ENCODE measurements around the gene MRE11. TPM values are rescaled to one million over a fixed set of nuclear protein-coding genes. Genes with fewer than 3 reads are reported as not detected.

MRE11 gene
- total and polyA plus RNA-seq, 9 of the 15 experiments (the other 6 are each of a cell fraction or from before 2014, with no cell fraction given) = 18.3 to 45.2 (median 29.1) TPM

DNA sequence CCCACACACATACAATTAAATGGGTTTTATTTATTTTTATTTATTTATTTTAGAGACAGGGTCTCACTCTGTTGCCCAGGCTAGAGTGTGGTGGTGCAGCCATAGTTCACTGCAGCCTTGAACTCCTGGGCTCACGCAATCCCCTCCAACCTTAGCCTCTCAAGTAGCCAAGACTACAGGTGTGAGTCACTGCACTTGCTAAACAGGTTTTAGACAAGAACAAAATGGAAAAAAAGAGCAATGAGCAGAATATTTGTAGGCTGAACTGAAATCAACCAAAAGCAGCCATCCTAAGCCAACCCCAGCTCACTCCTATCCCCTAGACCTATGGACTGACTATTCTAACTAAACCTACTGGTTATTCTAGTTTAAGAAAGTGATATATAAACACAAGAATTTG, 37.8 kb downstream of the MRE11 start:
- no peak overlapping the region for H2AFZ ChIP-seq (ENCODE audit: low read depth, low read length)
- no peaks in the 10 kb centered on the region for H4K20me1 ChIP-seq (replicated peaks; ENCODE audit: control insufficient read depth, insufficient read depth, low read length)
- no peaks in the 10 kb centered on the region for H3K9me3 ChIP-seq (replicated peaks; ENCODE audit: control insufficient read depth, insufficient read depth, low read depth, low read length)
- intact Hi-C loops (cut with micrococcal nuclease) (no loop called here), in situ Hi-C loops (cut with MboI) (no loop called here)
- no peak for DNase-seq (ENCODE audit: extremely low read depth in 1 of 4, low spot score in 3 of 4)
- no peaks in the 10 kb centered on the region for H3K9me1 ChIP-seq (ENCODE audit: control insufficient read depth, insufficient read depth, low read length)
- H3K9ac ChIP-seq (ENCODE audit: insufficient read depth in 1 of 2, low read depth in 2 of 2, low read length in 2 of 2) = no peak overlapping the region
- no peak overlapping the region for H3K4me2 ChIP-seq (ENCODE audit: insufficient read depth, low read length)
- peaks cover 0 to 6% of the 10 kb centered on the region in 2 experiments; a peak in 2 of 5 replicates for H3K4me1 ChIP-seq (replicated peaks in 1 of 2; ENCODE audit: control insufficient read depth in 2 of 2, insufficient read depth in 2 of 2, low read length in 2 of 2)
- no peak overlapping the region for H3K27ac ChIP-seq (ENCODE audit: extremely low read depth, low read depth, low read length)
- H3K27me3 ChIP-seq (ENCODE audit: control insufficient read depth in 2 of 2, insufficient read depth in 2 of 2, low read length in 2 of 2) = no peaks in the 10 kb centered on the region
- no peak overlapping the region for H3K4me3 ChIP-seq
- no peaks in the 10 kb centered on the region for H3K79me2 ChIP-seq (ENCODE audit: control insufficient read depth, insufficient read depth, low read length)
- no peak for FAIRE-seq
- H3K36me3 ChIP-seq (ENCODE audit: control insufficient read depth, insufficient read depth, low read length) = peaks cover 28% of the 10 kb centered on the region; the same call in 2 of the 3 replicates
- 100% methylated on average over 1 of the region's 1 CpG for WGBS (ENCODE audit: insufficient coverage, low coverage, missing lambda C conversion rate)
- BruUV-seq (replicated peaks) = no TSS peak
- no peak for TF ChIP-seq GTF2F1 (IDR thresholded peaks at IDR 0.05; ENCODE audit: low read depth, low read length)
- TF ChIP-seq SAFB2 (IDR thresholded peaks at IDR 0.05; ENCODE audit: borderline replicate concordance, low read depth, low read length, severe bottlenecking) = no peak
- ATAC-seq = no peak
- ChIA-PET CTCF (ENCODE audit: low intra/inter-chr PET ratio) (no interaction called here), POLR2A (no interaction called here)

GRCh38 chr11:94454301-94454700, 39.3 kb downstream of the MRE11 start:
- H3K9me3 ChIP-seq (replicated peaks; ENCODE audit: control insufficient read depth, insufficient read depth, low read depth, low read length) = no peaks in the 10 kb centered on the region
- 96% methylated on average over 2 of the region's 2 CpGs for WGBS (ENCODE audit: insufficient coverage, low coverage, missing lambda C conversion rate)
- H4K20me1 ChIP-seq (replicated peaks; ENCODE audit: control insufficient read depth, insufficient read depth, low read length) = no peaks in the 10 kb centered on the region
- POLR2A ChIA-PET = no interaction called here
- no peak for DNase-seq (ENCODE audit: extremely low read depth in 1 of 4, low spot score in 3 of 4)
- no peaks in the 10 kb centered on the region for H3K27me3 ChIP-seq (ENCODE audit: control insufficient read depth in 2 of 2, insufficient read depth in 2 of 2, low read length in 2 of 2)
- H2AFZ ChIP-seq (ENCODE audit: low read depth, low read length) = no peak overlapping the region
- no peak overlapping the region for H3K4me2 ChIP-seq (ENCODE audit: insufficient read depth, low read length)
- no peak for FAIRE-seq
- H3K79me2 ChIP-seq (ENCODE audit: control insufficient read depth, insufficient read depth, low read length) = no peaks in the 10 kb centered on the region
- peaks cover 16% of the 10 kb centered on the region for H3K36me3 ChIP-seq (ENCODE audit: control insufficient read depth, insufficient read depth, low read length)
- H3K4me3 ChIP-seq = no peak overlapping the region
- H3K9ac ChIP-seq (ENCODE audit: insufficient read depth in 1 of 2, low read depth in 2 of 2, low read length in 2 of 2) = no peak overlapping the region
- intact Hi-C loops (cut with micrococcal nuclease) (no loop called here), in situ Hi-C loops (cut with MboI) (no loop called here)
- no peak for ATAC-seq
- H3K27ac ChIP-seq (ENCODE audit: extremely low read depth, low read depth, low read length) = no peak overlapping the region
- CTCF ChIA-PET (ENCODE audit: low intra/inter-chr PET ratio) = interaction anchor here (0.6 kb wide), 1 partner anchor 747 kb away, joined by 4 read pairs; no protein-coding TSS in a partner anchor
- H3K4me1 ChIP-seq (replicated peaks in 1 of 2; ENCODE audit: control insufficient read depth in 2 of 2, insufficient read depth in 2 of 2, low read length in 2 of 2) = peaks cover 0 to 6% of the 10 kb centered on the region in 2 experiments; a peak in 2 of 5 replicates
- BruUV-seq (replicated peaks) = no TSS peak
- H3K9me1 ChIP-seq (ENCODE audit: control insufficient read depth, insufficient read depth, low read length) = no peaks in the 10 kb centered on the region
- TF ChIP-seq CEBPG (CRISPR knock-in tag; IDR thresholded peaks at IDR 0.05) = no peak
- no peak for TF ChIP-seq CEBPG (tag; conservative IDR thresholded peaks at IDR 0.05 in 1 of 2, IDR thresholded peaks at IDR 0.05 in 1 of 2)
- TF ChIP-seq, protein P1, sequence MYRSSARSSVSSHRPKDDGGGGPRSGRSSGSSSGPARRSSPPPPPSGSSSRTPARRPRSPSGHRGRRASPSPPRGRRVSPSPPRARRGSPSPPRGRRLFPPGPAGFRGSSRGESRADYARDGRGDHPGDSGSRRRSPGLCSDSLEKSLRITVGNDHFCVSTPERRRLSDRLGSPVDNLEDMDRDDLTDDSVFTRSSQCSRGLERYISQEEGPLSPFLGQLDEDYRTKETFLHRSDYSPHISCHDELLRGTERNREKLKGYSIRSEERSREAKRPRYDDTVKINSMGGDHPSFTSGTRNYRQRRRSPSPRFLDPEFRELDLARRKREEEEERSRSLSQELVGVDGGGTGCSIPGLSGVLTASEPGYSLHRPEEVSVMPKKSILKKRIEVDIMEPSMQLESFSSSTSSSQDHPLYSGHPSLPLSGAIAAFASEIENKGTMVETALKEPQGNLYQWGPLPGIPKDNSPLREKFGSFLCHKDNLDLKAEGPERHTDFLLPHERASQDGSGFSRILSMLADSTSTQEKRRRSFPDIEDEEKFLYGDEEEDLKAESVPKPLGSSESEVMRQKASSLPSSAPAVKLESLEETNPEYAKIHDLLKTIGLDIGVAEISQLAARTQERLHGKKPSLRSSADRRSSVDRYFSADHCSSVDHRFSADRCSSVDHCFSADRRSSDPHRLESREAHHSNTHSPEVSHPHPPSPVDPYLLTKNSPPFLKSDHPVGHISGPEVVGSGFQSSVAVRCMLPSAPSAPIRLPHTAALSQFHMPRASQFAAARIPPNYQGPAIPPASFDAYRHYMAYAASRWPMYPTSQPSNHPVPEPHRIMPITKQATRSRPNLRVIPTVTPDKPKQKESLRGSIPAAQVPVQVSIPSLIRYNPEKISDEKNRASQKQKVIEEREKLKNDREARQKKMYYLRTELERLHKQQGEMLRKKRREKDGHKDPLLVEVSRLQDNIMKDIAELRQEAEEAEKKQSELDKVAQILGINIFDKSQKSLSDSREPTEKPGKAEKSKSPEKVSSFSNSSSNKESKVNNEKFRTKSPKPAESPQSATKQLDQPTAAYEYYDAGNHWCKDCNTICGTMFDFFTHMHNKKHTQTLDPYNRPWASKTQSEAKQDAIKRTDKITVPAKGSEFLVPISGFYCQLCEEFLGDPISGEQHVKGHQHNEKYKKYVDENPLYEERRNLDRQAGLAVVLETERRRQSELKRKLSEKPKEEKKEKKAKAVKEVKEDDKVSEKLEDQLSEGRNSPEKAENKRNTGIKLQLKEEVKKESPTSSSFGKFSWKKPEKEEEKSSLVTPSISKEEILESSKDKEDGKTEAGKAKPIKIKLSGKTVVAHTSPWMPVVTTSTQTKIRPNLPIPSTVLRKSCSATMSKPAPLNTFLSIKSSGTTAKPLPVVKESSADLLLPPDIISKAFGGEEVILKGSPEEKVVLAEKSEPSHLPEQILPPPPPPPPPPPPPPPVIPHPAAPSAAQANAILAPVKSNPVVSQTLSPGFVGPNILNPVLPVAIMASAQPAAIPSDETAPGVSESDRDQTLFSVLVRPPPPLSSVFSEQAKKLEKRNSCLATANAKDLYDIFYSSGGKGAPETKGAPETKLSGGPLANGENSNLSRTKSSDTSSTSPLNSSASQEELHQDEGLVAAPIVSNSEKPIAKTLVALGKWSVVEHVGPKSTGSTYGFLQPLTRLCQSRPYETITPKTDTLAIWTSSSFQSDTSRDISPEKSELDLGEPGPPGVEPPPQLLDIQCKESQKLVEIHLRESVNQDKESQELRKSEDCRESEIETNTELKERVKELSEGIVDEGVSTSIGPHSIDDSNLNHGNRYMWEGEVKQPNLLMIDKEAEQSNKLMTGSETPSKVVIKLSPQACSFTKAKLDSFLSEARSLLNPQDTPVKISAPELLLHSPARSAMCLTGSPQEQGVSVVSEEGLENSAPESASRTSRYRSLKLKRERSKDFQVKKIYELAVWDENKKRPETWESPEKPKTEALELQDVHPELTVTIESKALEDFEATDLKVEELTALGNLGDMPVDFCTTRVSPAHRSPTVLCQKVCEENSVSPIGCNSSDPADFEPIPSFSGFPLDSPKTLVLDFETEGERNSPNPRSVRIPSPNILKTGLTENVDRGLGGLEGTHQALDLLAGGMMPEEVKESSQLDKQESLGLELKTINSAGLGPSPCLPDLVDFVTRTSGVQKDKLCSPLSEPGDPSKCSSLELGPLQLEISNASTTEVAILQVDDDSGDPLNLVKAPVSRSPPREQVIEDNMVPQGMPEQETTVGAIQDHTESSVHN (IDR thresholded peaks at IDR 0.05; ENCODE audit: borderline replicate concordance in 1 of 2, low read depth in 1 of 2) = no peak
- TF ChIP-seq SRSF1 (IDR thresholded peaks at IDR 0.05; ENCODE audit: low read depth, low read length) = no peak
- TF ChIP-seq NBN (IDR thresholded peaks at IDR 0.05; ENCODE audit: low read depth) = no peak
- no peak for TF ChIP-seq SIX5 (IDR thresholded peaks at IDR 0.05; ENCODE audit: borderline replicate concordance in 1 of 2, insufficient read depth in 1 of 2, low read depth in 1 of 2, low read length in 2 of 2)

Data from K562 (cell line).